Progenitor cell of endocrine pancreas (in vitro differentiated cells): ENCODE measurements around the gene TNIK. TPM values are rescaled to one million over a fixed set of nuclear protein-coding genes. Genes with fewer than 3 reads are reported as not detected.

Source experiments
- DNase-seq: peaks from one replicate; pipeline ENCODE4 v3.0.0; 2021; ENCODE audit warnings: low spot score; ENCODE audit not compliant: unreplicated experiment
- H3K27ac Mint-ChIP-seq: 2 replicates; pipeline ENCODE4 v1.8.0; 2021; ENCODE audit warnings: mild to moderate bottlenecking, moderate library complexity, mixed read lengths
- H3K27me3 Mint-ChIP-seq: 2 replicates; pipeline ENCODE4 v1.8.0; 2021; ENCODE audit warnings: mixed read lengths
- H3K36me3 Mint-ChIP-seq: 2 replicates; pipeline ENCODE4 v1.8.0; 2022; ENCODE audit warnings: mixed read lengths; ENCODE audit not compliant: insufficient read depth
- H3K4me1 Mint-ChIP-seq: 2 replicates; pipeline ENCODE4 v1.8.0; 2021; ENCODE audit warnings: low read depth, mixed read lengths
- H3K4me3 Mint-ChIP-seq: 2 replicates; pipeline ENCODE4 v1.8.0; 2021; ENCODE audit warnings: low read depth, mild to moderate bottlenecking, moderate library complexity, mixed read lengths
- H3K9me3 Mint-ChIP-seq: 2 replicates; pipeline ENCODE4 v1.8.0; 2021; ENCODE audit warnings: low read depth, mixed read lengths
- CTCF ChIP-seq: fragments of 200-600 bp; sonication (generic); IDR thresholded peaks from one replicate; pipeline ENCODE4 v1.5.0; 2021; ENCODE audit warnings: antibody characterized with exemption, mild to moderate bottlenecking; ENCODE audit not compliant: unreplicated experiment
- total RNA-seq: library from RNA; stranded (reverse); gene quantifications from 2 replicates; pipeline ENCODE4 v1.2.1, GENCODE V29; 2021

The TNIK gene
- total RNA-seq, 1 donor from 2014 or later, result 15.7 TPM

DNA sequence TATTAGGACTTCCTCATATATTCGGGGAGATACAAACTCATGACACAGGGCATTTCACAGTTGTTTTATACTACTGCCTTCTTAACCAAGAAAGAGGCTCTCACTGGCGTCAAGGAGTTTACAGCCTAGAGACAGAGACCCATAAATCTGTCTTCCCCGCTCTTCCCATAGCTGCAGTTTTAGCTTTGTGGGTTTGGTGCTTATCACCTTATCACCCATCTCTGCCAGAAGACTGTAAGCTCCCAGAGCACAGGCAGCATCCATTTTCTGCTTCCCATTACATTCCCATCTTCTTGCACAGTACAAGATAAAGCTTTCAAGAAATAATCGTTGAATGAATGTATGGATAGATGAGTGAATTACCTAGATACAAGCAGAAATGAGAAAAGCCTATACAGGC lies 144.3 kb downstream of the TNIK start:
- Mint-ChIP-seq H3K36me3 (no peaks in the 10 kb centered on the region), H3K4me1 (peaks cover 2% of the 10 kb centered on the region), H3K27ac (no peak overlapping the region), H3K27me3 (no peaks in the 10 kb centered on the region), H3K4me3 (no peak overlapping the region), H3K9me3 (no peaks in the 10 kb centered on the region)
- no peak for DNase-seq
- TF ChIP-seq CTCF, result no peak

GRCh38 chr3:171315101-171315500 lies 145.1 kb downstream of the TNIK start:
- DNase-seq, result no peak
- no peaks in the 10 kb centered on the region for H3K9me3 Mint-ChIP-seq
- no peak for TF ChIP-seq CTCF
- H3K4me1 Mint-ChIP-seq, result no peaks in the 10 kb centered on the region
- H3K27ac Mint-ChIP-seq, result no peak overlapping the region
- H3K4me3 Mint-ChIP-seq, result no peak overlapping the region
- H3K27me3 Mint-ChIP-seq, result no peaks in the 10 kb centered on the region
- H3K36me3 Mint-ChIP-seq, result no peaks in the 10 kb centered on the region

- H3K9me3 Mint-ChIP-seq, result no peaks in the 10 kb centered on the region
- no peak overlapping the region for H3K27ac Mint-ChIP-seq
Measured at GRCh38 chr3:171314341-171314740, 145.9 kb downstream of the TNIK start.

GRCh38 chr3:171313702-171314101 lies 146.5 kb downstream of the TNIK start:
- no peak for TF ChIP-seq CTCF
- H3K36me3 Mint-ChIP-seq, result no peaks in the 10 kb centered on the region
- no peak overlapping the region for H3K27ac Mint-ChIP-seq
- no peaks in the 10 kb centered on the region for H3K9me3 Mint-ChIP-seq
- no peak overlapping the region for H3K4me3 Mint-ChIP-seq
- no peaks in the 10 kb centered on the region for H3K27me3 Mint-ChIP-seq
- no peak for DNase-seq
- no peaks in the 10 kb centered on the region for H3K4me1 Mint-ChIP-seq

More at GRCh38 chr3:171314341-171314740, 145.9 kb downstream of the TNIK start:
- DNase-seq, result no peak
- TF ChIP-seq CTCF, result no peak
- Mint-ChIP-seq H3K4me1 (no peaks in the 10 kb centered on the region), H3K36me3 (no peaks in the 10 kb centered on the region), H3K4me3 (no peak overlapping the region), H3K27me3 (no peaks in the 10 kb centered on the region)

GRCh38 chr3:171312741-171313140 lies 147.5 kb downstream of the TNIK start:
- no peaks in the 10 kb centered on the region for H3K4me1 Mint-ChIP-seq
- H3K27me3 Mint-ChIP-seq, result no peaks in the 10 kb centered on the region
- no peak for DNase-seq
- H3K4me3 Mint-ChIP-seq, result no peak overlapping the region
- peaks cover 6% of the 10 kb centered on the region for H3K9me3 Mint-ChIP-seq
- no peak overlapping the region for H3K27ac Mint-ChIP-seq
- H3K36me3 Mint-ChIP-seq, result peaks cover 4% of the 10 kb centered on the region
- no peak for TF ChIP-seq CTCF

DNA sequence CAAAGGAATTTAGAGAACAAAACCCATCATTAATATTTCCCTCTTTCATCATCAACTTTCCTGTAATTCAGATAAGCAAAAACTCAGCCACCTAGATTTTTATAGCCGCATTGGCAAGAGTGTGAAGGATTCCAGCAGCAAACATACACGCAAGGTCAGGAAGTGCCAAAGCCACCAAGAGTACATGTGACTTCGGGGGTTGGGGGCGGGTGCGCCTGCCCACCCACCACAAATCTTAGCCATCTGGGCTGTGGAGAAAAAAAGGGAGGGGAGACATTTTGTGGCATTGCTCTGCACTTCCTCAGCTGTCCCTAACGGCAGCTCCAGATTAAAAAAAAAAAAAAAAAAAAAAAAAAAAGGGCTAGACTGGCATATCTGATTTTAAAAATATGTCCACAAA lies 148.4 kb downstream of the TNIK start:
- Mint-ChIP-seq H3K9me3 (peaks cover 6% of the 10 kb centered on the region), H3K4me1 (no peaks in the 10 kb centered on the region), H3K4me3 (no peak overlapping the region), H3K27ac (no peak overlapping the region), H3K36me3 (peaks cover 4% of the 10 kb centered on the region), H3K27me3 (no peaks in the 10 kb centered on the region)
- no peak for TF ChIP-seq CTCF
- no peak for DNase-seq
